GM18508 (cell line): ENCODE results near the gene CABLES2.
"Not testable (repeated sequence)": the region's sequence is repeated elsewhere in the genome, so short reads cannot be mapped to it uniquely, and the experiment has no call there.

ENCODE experiments used
- ATAC-seq: cut with Tn5 transposase; IDR thresholded peaks from one replicate; pipeline ENCODE4 v1.9.1; 2021; ENCODE audit warnings: moderate number of reproducible peaks; ENCODE audit not compliant: insufficient read depth, unreplicated experiment

CABLES2 gene

GRCh38 chr20:62437496-62437895 is 30.4 kb upstream of the CABLES2 start:
- ATAC-seq = no peak

- no peak for ATAC-seq
These were observed 29.6 kb upstream of the CABLES2 start for GRCh38 chr20:62436692-62437091.

- ATAC-seq = no peak
These were observed 26.8 kb upstream of the CABLES2 start for GRCh38 chr20:62433658-62434497.

GRCh38 chr20:62430866-62431447 is 23.9 kb upstream of the CABLES2 start:
- ATAC-seq = no peak

- ATAC-seq = no peak
These were observed 23.3 kb upstream of the CABLES2 start for GRCh38 chr20:62430311-62430853.

GRCh38 chr20:62429455-62430310 is 22.6 kb upstream of the CABLES2 start:
- ATAC-seq = no peak

- ATAC-seq = no peak
These were observed 21.6 kb upstream of the CABLES2 start for GRCh38 chr20:62428396-62429295.

GRCh38 chr20:62428002-62428372 is 20.9 kb upstream of the CABLES2 start:
- no peak for ATAC-seq

GRCh38 chr20:62427172-62428001 is 20.3 kb upstream of the CABLES2 start, which contains the start of gene RBBP8NL:
Gene RBBP8NL (minus strand): TSS chr20:62427539. CDS start chr20:62419647, 7,892 bp downstream.
- no peak for ATAC-seq

GRCh38 chr20:62426699-62427131 is 19.6 kb upstream of the CABLES2 start:
- ATAC-seq = no peak

- ATAC-seq = not testable (repeated sequence)
These were observed 18.9 kb upstream of the CABLES2 start for GRCh38 chr20:62426059-62426348.

GRCh38 chr20:62425281-62426058 is 18.4 kb upstream of the CABLES2 start:
- ATAC-seq = no peak

- no peak for ATAC-seq
These were observed 17.4 kb upstream of the CABLES2 start for GRCh38 chr20:62424249-62425107.

- no peak for ATAC-seq
These were observed 16.2 kb upstream of the CABLES2 start for GRCh38 chr20:62423326-62423706.

GRCh38 chr20:62422636-62423325 is 15.7 kb upstream of the CABLES2 start:
- ATAC-seq = no peak

- ATAC-seq = no peak
These were observed 14.6 kb upstream of the CABLES2 start for GRCh38 chr20:62421716-62421990.
